Stimulated activated CD4-positive, alpha-beta T cell treated with anti-CD3 and anti-CD28 coated beads, Interleukin-2, amount 100 ng/mL, for 48 hours (primary cell): ENCODE measurements around the gene ANKRD62.
"Not testable (repeated sequence)": the region's sequence is repeated elsewhere in the genome, so short reads cannot be mapped to it uniquely, and the experiment has no call there.

Experiments used
- DNase-seq, 2 donors: peaks; one replicate each; pipeline ENCODE4 v3.0.0-alpha.2; 2020

The ANKRD62 gene

GRCh38 chr18:12066910-12067511 is 26.6 kb upstream of the ANKRD62 start:
- DNase-seq, result no peak

- DNase-seq, result no peak
Observed at GRCh38 chr18:12067671-12068070, 26.0 kb upstream of the ANKRD62 start.

- not testable (repeated sequence) for DNase-seq
Observed at GRCh38 chr18:12068316-12068949, 25.2 kb upstream of the ANKRD62 start.

GRCh38 chr18:12068950-12069320 is 24.7 kb upstream of the ANKRD62 start:
- DNase-seq, result no peak

GRCh38 chr18:12071066-12071465 is 22.6 kb upstream of the ANKRD62 start:
- not testable (repeated sequence) for DNase-seq

GRCh38 chr18:12072996-12073395 is 20.6 kb upstream of the ANKRD62 start:
- DNase-seq, result no peak

- DNase-seq, result no peak
Observed at GRCh38 chr18:12074736-12075135, 18.9 kb upstream of the ANKRD62 start.

- DNase-seq, result no peak
Observed at GRCh38 chr18:12076424-12077140, 17.1 kb upstream of the ANKRD62 start.

GRCh38 chr18:12077994-12078393 is 15.6 kb upstream of the ANKRD62 start:
- not testable (repeated sequence) for DNase-seq

GRCh38 chr18:12079491-12080237 is 14.0 kb upstream of the ANKRD62 start:
- no peak for DNase-seq

- DNase-seq, result no peak
Observed at GRCh38 chr18:12085136-12085535, 8.5 kb upstream of the ANKRD62 start.

- no peak for DNase-seq
Observed at GRCh38 chr18:12085786-12086185, 7.9 kb upstream of the ANKRD62 start.

- DNase-seq, result no peak
Observed at GRCh38 chr18:12086249-12086648, 7.4 kb upstream of the ANKRD62 start.

GRCh38 chr18:12086677-12087470 is 6.8 kb upstream of the ANKRD62 start:
- no peak for DNase-seq

- DNase-seq, result no peak
Observed at GRCh38 chr18:12087471-12088025, 6.1 kb upstream of the ANKRD62 start.

- DNase-seq, result no peak
Observed at GRCh38 chr18:12088096-12088495, 5.5 kb upstream of the ANKRD62 start.

- no peak for DNase-seq
Observed at GRCh38 chr18:12088731-12089375, 4.8 kb upstream of the ANKRD62 start.

- no peak for DNase-seq
Observed at GRCh38 chr18:12091538-12092141, 2.0 kb upstream of the ANKRD62 start.

GRCh38 chr18:12092398-12093229 is 1.0 kb upstream of the ANKRD62 start:
- DNase-seq, result no peak

- DNase-seq, result no peak
Observed at GRCh38 chr18:12098374-12098773, 4.7 kb downstream of the ANKRD62 start.
